ENCODE data around the gene ASCL3. TPM values are rescaled to one million over a fixed set of nuclear protein-coding genes. Genes with fewer than 3 reads are reported as not detected.

ASCL3 gene
- total RNA-seq, 1 donor: not detected

- no peaks in the 10 kb centered on the region for H3K36me3 ChIP-seq (ENCODE audit: insufficient read depth, low read length)
- no peak overlapping the region for H3K4me3 ChIP-seq (ENCODE audit: insufficient read depth, low read length)
- H3K79me2 ChIP-seq (ENCODE audit: insufficient read depth, low read length): no peaks in the 10 kb centered on the region
- no peak for DNase-seq (ENCODE audit: insufficient read length, low spot score, missing footprints)
- TF ChIP-seq, protein P1, sequence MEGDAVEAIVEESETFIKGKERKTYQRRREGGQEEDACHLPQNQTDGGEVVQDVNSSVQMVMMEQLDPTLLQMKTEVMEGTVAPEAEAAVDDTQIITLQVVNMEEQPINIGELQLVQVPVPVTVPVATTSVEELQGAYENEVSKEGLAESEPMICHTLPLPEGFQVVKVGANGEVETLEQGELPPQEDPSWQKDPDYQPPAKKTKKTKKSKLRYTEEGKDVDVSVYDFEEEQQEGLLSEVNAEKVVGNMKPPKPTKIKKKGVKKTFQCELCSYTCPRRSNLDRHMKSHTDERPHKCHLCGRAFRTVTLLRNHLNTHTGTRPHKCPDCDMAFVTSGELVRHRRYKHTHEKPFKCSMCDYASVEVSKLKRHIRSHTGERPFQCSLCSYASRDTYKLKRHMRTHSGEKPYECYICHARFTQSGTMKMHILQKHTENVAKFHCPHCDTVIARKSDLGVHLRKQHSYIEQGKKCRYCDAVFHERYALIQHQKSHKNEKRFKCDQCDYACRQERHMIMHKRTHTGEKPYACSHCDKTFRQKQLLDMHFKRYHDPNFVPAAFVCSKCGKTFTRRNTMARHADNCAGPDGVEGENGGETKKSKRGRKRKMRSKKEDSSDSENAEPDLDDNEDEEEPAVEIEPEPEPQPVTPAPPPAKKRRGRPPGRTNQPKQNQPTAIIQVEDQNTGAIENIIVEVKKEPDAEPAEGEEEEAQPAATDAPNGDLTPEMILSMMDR (IDR thresholded peaks at IDR 0.05; ENCODE audit: extremely low read depth, low read depth, low read length): no peak
- no peaks in the 10 kb centered on the region for H3K9me3 ChIP-seq (ENCODE audit: low read depth, low read length)
- no peak overlapping the region for H2AFZ ChIP-seq (ENCODE audit: low read length)
- no peaks in the 10 kb centered on the region for H3K27me3 ChIP-seq (ENCODE audit: insufficient read depth, low read length)
- no peak overlapping the region for H3K27ac ChIP-seq (ENCODE audit: low read depth, low read length)
- H3K4me1 ChIP-seq (ENCODE audit: insufficient read depth, low read length): no peaks in the 10 kb centered on the region
- no peaks in the 10 kb centered on the region for H4K20me1 ChIP-seq (ENCODE audit: insufficient read depth, low read length)
- no peak overlapping the region for H3K4me2 ChIP-seq (ENCODE audit: insufficient read depth, low read length)
Measured at GRCh38 chr11:8973121-8973520, 30.3 kb upstream of the ASCL3 start.

- Histone ChIP-seq H3K27me3 (ENCODE audit: insufficient read depth, low read length) (no peaks in the 10 kb centered on the region), H4K20me1 (ENCODE audit: insufficient read depth, low read length) (no peaks in the 10 kb centered on the region), H3K27ac (ENCODE audit: low read depth, low read length) (no peak overlapping the region), H3K4me2 (ENCODE audit: insufficient read depth, low read length) (no peak overlapping the region), H3K36me3 (ENCODE audit: insufficient read depth, low read length) (no peaks in the 10 kb centered on the region), H3K9me3 (ENCODE audit: low read depth, low read length) (no peaks in the 10 kb centered on the region), H2AFZ (ENCODE audit: low read length) (no peak overlapping the region), H3K4me3 (ENCODE audit: insufficient read depth, low read length) (no peak overlapping the region), H3K79me2 (ENCODE audit: insufficient read depth, low read length) (no peaks in the 10 kb centered on the region), H3K4me1 (ENCODE audit: insufficient read depth, low read length) (no peaks in the 10 kb centered on the region)
- TF ChIP-seq, protein P1 (IDR thresholded peaks at IDR 0.05; ENCODE audit: extremely low read depth, low read depth, low read length): no peak
- DNase-seq (ENCODE audit: insufficient read length, low spot score, missing footprints): no peak
Measured at GRCh38 chr11:8971924-8972316, 29.1 kb upstream of the ASCL3 start.

- no peaks in the 10 kb centered on the region for H3K79me2 ChIP-seq (ENCODE audit: insufficient read depth, low read length)
- H3K27ac ChIP-seq (ENCODE audit: low read depth, low read length): no peak overlapping the region
- no peaks in the 10 kb centered on the region for H3K4me1 ChIP-seq (ENCODE audit: insufficient read depth, low read length)
- H3K36me3 ChIP-seq (ENCODE audit: insufficient read depth, low read length): no peaks in the 10 kb centered on the region
- H3K4me3 ChIP-seq (ENCODE audit: insufficient read depth, low read length): no peak overlapping the region
- H4K20me1 ChIP-seq (ENCODE audit: insufficient read depth, low read length): no peaks in the 10 kb centered on the region
- H3K27me3 ChIP-seq (ENCODE audit: insufficient read depth, low read length): no peaks in the 10 kb centered on the region
- no peak overlapping the region for H2AFZ ChIP-seq (ENCODE audit: low read length)
- TF ChIP-seq, protein P1 (IDR thresholded peaks at IDR 0.05; ENCODE audit: extremely low read depth, low read depth, low read length): no peak
- no peak for DNase-seq (ENCODE audit: insufficient read length, low spot score, missing footprints)
- H3K4me2 ChIP-seq (ENCODE audit: insufficient read depth, low read length): no peak overlapping the region
- no peaks in the 10 kb centered on the region for H3K9me3 ChIP-seq (ENCODE audit: low read depth, low read length)
Measured at GRCh38 chr11:8971196-8971923, 28.5 kb upstream of the ASCL3 start.

GRCh38 chr11:8967184-8967583 lies 24.4 kb upstream of the ASCL3 start:
- Histone ChIP-seq H3K9me3 (ENCODE audit: low read depth, low read length) (no peaks in the 10 kb centered on the region), H3K27me3 (ENCODE audit: insufficient read depth, low read length) (no peaks in the 10 kb centered on the region), H3K36me3 (ENCODE audit: insufficient read depth, low read length) (no peaks in the 10 kb centered on the region), H4K20me1 (ENCODE audit: insufficient read depth, low read length) (peaks cover 6% of the 10 kb centered on the region), H3K4me2 (ENCODE audit: insufficient read depth, low read length) (no peak overlapping the region), H3K4me1 (ENCODE audit: insufficient read depth, low read length) (peaks cover 15% of the 10 kb centered on the region), H3K4me3 (ENCODE audit: insufficient read depth, low read length) (no peak overlapping the region), H3K79me2 (ENCODE audit: insufficient read depth, low read length) (peaks cover 24% of the 10 kb centered on the region), H2AFZ (ENCODE audit: low read length) (no peak overlapping the region), H3K27ac (ENCODE audit: low read depth, low read length) (no peak overlapping the region)
- no peak for DNase-seq (ENCODE audit: insufficient read length, low spot score, missing footprints)
- TF ChIP-seq, protein P1 (IDR thresholded peaks at IDR 0.05; ENCODE audit: extremely low read depth, low read depth, low read length): no peak
